Neuronal stem cell (in vitro differentiated cells): ENCODE results near the gene EFCAB11.

Experiments
- DNase-seq: peaks from one replicate; pipeline ENCODE4 v3.0.0-alpha.2; 2013; ENCODE audit warnings: low spot score
- H2AFZ ChIP-seq: one replicate; pipeline ENCODE4 v1.6.1; 2013; ENCODE audit warnings: mild to moderate bottlenecking, low read length, inconsistent platforms
- H2AK5ac ChIP-seq: 2 replicates; pipeline ENCODE4 v1.6.1; 2013; ENCODE audit warnings: low read depth, mild to moderate bottlenecking, inconsistent platforms, low read length, moderate library complexity, mixed read lengths
- H2BK120ac ChIP-seq: 2 replicates; pipeline ENCODE4 v1.6.1; 2013; ENCODE audit warnings: low read depth, mild to moderate bottlenecking, inconsistent platforms, low read length, moderate library complexity, mixed read lengths
- H2BK12ac ChIP-seq: one replicate; pipeline ENCODE4 v1.6.1; 2013; ENCODE audit warnings: low read length, inconsistent platforms
- H2BK15ac ChIP-seq: 2 replicates; pipeline ENCODE4 v1.6.1; 2013; ENCODE audit warnings: mild to moderate bottlenecking, low read length, inconsistent platforms, mixed read lengths
- H2BK5ac ChIP-seq: one replicate; pipeline ENCODE4 v1.6.1; 2013; ENCODE audit warnings: inconsistent platforms, mild to moderate bottlenecking, low read length, moderate library complexity
- H3K14ac ChIP-seq: one replicate; pipeline ENCODE4 v1.6.1; 2013; ENCODE audit warnings: low read length, inconsistent platforms
- H3K18ac ChIP-seq: 2 replicates; pipeline ENCODE4 v1.6.1; 2013; ENCODE audit warnings: low read length, inconsistent platforms
- H3K23ac ChIP-seq: 2 replicates; pipeline ENCODE4 v1.6.1; 2013; ENCODE audit warnings: low read depth, mild to moderate bottlenecking, mixed read lengths, low read length, inconsistent platforms; ENCODE audit not compliant: poor library complexity
- H3K27ac ChIP-seq: replicated peaks from 3 replicates; pipeline ENCODE4 v1.5.1; 2013; ENCODE audit warnings: low read length, inconsistent platforms
- H3K27me3 ChIP-seq, 3 experiments: 2 replicates each; pipeline ENCODE4 v1.6.1; 2013; ENCODE audit warnings: low read length in 3 of 3, mild to moderate bottlenecking in 2 of 3, inconsistent platforms in 1 of 3, low read depth in 1 of 3, mixed read lengths in 1 of 3, moderate library complexity in 1 of 3; ENCODE audit not compliant: control insufficient read depth in 3 of 3, insufficient read depth in 3 of 3
- H3K36me3 ChIP-seq, 2 donors: replicated peaks in 1 of 2; 2 replicates each; pipeline ENCODE4 v1.6.1; 2013; ENCODE audit warnings: low read length in 2 of 2; ENCODE audit not compliant: control insufficient read depth in 2 of 2, insufficient read depth in 2 of 2
- H3K4ac ChIP-seq: 2 replicates; pipeline ENCODE4 v1.6.1; 2013; ENCODE audit warnings: inconsistent platforms, mild to moderate bottlenecking, low read length, moderate library complexity
- H3K4me1 ChIP-seq, 2 donors: 1 replicate in 1 of 2; 2 replicates in 1 of 2; pipeline ENCODE4 v1.6.1; 2013; ENCODE audit warnings: low read length in 2 of 2, low read depth in 1 of 2; ENCODE audit not compliant: control insufficient read depth in 2 of 2, insufficient read depth in 1 of 2
- H3K4me2 ChIP-seq: one replicate; pipeline ENCODE4 v1.6.1; 2013; ENCODE audit warnings: mild to moderate bottlenecking, low read length, inconsistent platforms; ENCODE audit not compliant: insufficient read depth, poor library complexity, severe bottlenecking
- H3K4me3 ChIP-seq, 2 donors: 2 replicates each; pipeline ENCODE4 v1.5.1; 2013; ENCODE audit warnings: low read length in 2 of 2, mild to moderate bottlenecking in 2 of 2, inconsistent platforms in 1 of 2, moderate library complexity in 1 of 2
- H3K79me1 ChIP-seq: one replicate; pipeline ENCODE4 v1.6.1; 2013; ENCODE audit warnings: low read depth, mild to moderate bottlenecking, inconsistent platforms, low read length, moderate library complexity
- H3K9ac ChIP-seq: one replicate; pipeline ENCODE4 v1.6.1; 2013; ENCODE audit warnings: mild to moderate bottlenecking, low read depth, low read length, inconsistent platforms; ENCODE audit not compliant: poor library complexity
- H3K9me3 ChIP-seq, 2 donors: replicated peaks in 1 of 2; 2 replicates each; pipeline versions ENCODE3 to v1.6.1; 2013; ENCODE audit warnings: low read length in 2 of 2, mild to moderate bottlenecking in 2 of 2, inconsistent platforms in 1 of 2, low read depth in 1 of 2, mixed read lengths in 1 of 2, moderate library complexity in 1 of 2; ENCODE audit not compliant: control insufficient read depth in 2 of 2, insufficient read depth in 1 of 2
- H4K8ac ChIP-seq: one replicate; pipeline ENCODE4 v1.6.1; 2013; ENCODE audit warnings: low read depth, mild to moderate bottlenecking, inconsistent platforms, low read length, moderate library complexity
- H4K91ac ChIP-seq: one replicate; pipeline ENCODE4 v1.6.1; 2013; ENCODE audit warnings: low read length, low read depth, mild to moderate bottlenecking, inconsistent platforms; ENCODE audit not compliant: poor library complexity
- WGBS, 2 donors: extraction: QIAGEN DNeasy Blood & Tissue Kit; methylation state at CpG; one replicate each; pipeline ENCODE4 v1.1.7; 2013; ENCODE audit warnings: missing lambda C conversion rate in 2 of 2, mixed read lengths in 1 of 2; ENCODE audit not compliant: insufficient read length in 2 of 2, insufficient replicate concordance in 1 of 2; ENCODE audit errors: extremely low coverage in 2 of 2; 5-methylcytosine and 5-hydroxymethylcytosine counted together

The EFCAB11 gene

DNA sequence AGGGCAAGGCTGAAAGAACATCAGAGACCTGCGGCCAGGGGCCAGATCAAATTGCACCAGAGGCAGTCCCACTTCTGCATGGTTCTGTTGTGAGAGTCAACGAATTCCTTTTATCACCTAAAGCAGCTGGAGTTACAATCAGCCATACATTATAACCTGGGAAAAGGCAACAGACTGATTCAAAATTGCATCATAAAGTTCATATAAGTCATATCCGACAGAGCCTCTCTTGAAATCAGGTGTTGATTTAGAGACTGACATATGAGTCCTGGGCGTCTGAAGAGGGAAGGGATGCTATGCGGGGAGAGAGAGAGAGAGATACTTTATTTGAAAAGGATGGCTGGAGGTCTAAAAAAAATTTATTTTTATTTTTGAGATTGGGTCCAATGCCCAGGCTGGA, 89.4 kb downstream of the EFCAB11 start:
- Histone ChIP-seq H2BK5ac (no peak overlapping the region), H3K4me2 (no peak overlapping the region), H3K27ac (no peak overlapping the region), H4K91ac (no peak overlapping the region), H3K9me3 (peaks cover 0 to 5% of the 10 kb centered on the region in 2 donors), H3K4me3 (no peak overlapping the region), H3K4ac (no peak overlapping the region), H3K23ac (no peak overlapping the region), H2BK12ac (no peak overlapping the region), H3K79me1 (no peaks in the 10 kb centered on the region), H2AFZ (no peak overlapping the region), H3K4me1 (no peaks in the 10 kb centered on the region), H3K18ac (no peak overlapping the region), H2BK15ac (no peak overlapping the region), H3K27me3 (no peaks in the 10 kb centered on the region), H3K9ac (no peak overlapping the region), H3K14ac (no peak overlapping the region), H4K8ac (no peak overlapping the region), H2BK120ac (no peak overlapping the region), H2AK5ac (no peak overlapping the region), H3K36me3 (no peaks in the 10 kb centered on the region)
- WGBS, 2 donors: no CpG with 5 or more reads among the region's 5 CpGs
- no peak for DNase-seq

DNA sequence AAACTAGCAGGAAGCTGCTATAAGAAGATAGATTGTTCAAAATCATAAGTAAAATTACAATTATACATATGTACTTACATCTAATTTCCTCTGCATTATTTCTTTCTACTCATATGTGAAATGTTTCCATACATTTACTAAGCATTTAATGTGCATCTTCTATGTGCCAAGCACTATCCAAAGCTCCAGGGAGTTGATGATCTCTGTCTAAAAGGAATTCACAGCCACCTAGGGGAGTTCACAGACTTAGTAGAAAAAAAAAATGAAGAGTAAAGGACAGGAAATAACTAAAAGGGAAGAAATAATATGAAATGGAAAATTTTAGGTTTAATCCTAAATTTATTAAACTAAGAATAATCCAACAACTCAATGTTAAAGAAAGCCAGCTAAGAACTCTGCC, 91.7 kb downstream of the EFCAB11 start:
- H3K23ac ChIP-seq: no peak overlapping the region
- no peak overlapping the region for H2AK5ac ChIP-seq
- no peak overlapping the region for H3K9ac ChIP-seq
- H3K9me3 ChIP-seq: peaks cover 0 to 5% of the 10 kb centered on the region in 2 donors
- no peak overlapping the region for H3K4me3 ChIP-seq
- no peak overlapping the region for H2BK5ac ChIP-seq
- no peak overlapping the region for H3K27ac ChIP-seq
- no peak overlapping the region for H4K91ac ChIP-seq
- no peaks in the 10 kb centered on the region for H3K27me3 ChIP-seq
- no peak overlapping the region for H4K8ac ChIP-seq
- H3K36me3 ChIP-seq: no peaks in the 10 kb centered on the region
- no peak for DNase-seq
- no peak overlapping the region for H3K4ac ChIP-seq
- no peak overlapping the region for H3K4me2 ChIP-seq
- no peaks in the 10 kb centered on the region for H3K79me1 ChIP-seq
- H2BK120ac ChIP-seq: no peak overlapping the region
- H2BK15ac ChIP-seq: no peak overlapping the region
- no peak overlapping the region for H3K18ac ChIP-seq
- no peaks in the 10 kb centered on the region for H3K4me1 ChIP-seq
- H3K14ac ChIP-seq: no peak overlapping the region
- no peak overlapping the region for H2AFZ ChIP-seq
- H2BK12ac ChIP-seq: no peak overlapping the region

DNA sequence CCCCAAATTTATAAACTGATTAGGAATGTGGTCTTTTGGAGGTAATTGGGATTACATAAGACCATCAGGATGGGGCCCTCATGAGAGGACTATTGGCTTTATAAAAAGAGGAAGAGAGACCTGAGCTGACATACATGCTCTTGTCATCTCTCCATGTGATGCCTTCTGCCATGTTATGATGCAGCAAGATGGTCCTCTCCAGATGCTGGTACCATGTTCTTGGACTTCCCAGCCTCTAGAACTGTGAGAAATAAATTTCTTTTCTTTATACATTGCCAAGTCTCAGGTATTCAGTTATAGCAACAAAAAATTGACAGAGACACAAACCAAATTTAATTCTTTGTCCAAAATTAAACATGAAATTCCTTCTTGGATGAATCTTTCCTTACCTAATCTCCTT, 92.9 kb downstream of the EFCAB11 start:
- H2AK5ac ChIP-seq: no peak overlapping the region
- no peaks in the 10 kb centered on the region for H3K9me3 ChIP-seq
- no peak overlapping the region for H2AFZ ChIP-seq
- no peak overlapping the region for H3K18ac ChIP-seq
- H4K91ac ChIP-seq: no peak overlapping the region
- H2BK15ac ChIP-seq: no peak overlapping the region
- no peaks in the 10 kb centered on the region for H3K27me3 ChIP-seq
- no peak overlapping the region for H3K14ac ChIP-seq
- no peak for DNase-seq
- no peaks in the 10 kb centered on the region for H3K4me1 ChIP-seq
- H3K27ac ChIP-seq: no peak overlapping the region
- no peak overlapping the region for H4K8ac ChIP-seq
- no peak overlapping the region for H2BK120ac ChIP-seq
- H3K36me3 ChIP-seq: no peaks in the 10 kb centered on the region
- H2BK5ac ChIP-seq: no peak overlapping the region
- H3K9ac ChIP-seq: no peak overlapping the region
- H3K4me2 ChIP-seq: no peak overlapping the region
- no peak overlapping the region for H3K4me3 ChIP-seq
- no peak overlapping the region for H3K4ac ChIP-seq
- no peak overlapping the region for H2BK12ac ChIP-seq
- no peaks in the 10 kb centered on the region for H3K79me1 ChIP-seq
- no peak overlapping the region for H3K23ac ChIP-seq

DNA sequence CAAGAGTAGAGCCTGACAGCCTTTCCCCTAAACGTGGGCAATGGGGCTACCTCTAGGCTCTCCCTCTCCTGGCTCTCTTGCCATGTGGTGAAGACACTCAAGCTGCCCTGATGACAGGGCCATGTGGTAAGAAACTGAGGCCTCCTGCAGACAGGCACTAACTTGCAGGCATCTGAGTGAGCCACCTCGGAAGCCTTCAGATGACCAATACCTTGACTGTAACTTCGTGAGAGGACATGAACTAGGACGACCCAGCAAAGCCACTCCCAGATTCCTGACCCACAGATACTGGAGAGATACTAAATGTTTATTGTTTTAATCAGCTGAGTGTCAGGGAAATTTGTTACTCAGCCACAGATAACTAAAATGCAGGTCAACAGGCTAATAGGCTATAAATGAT, 96.4 kb downstream of the EFCAB11 start:
- Histone ChIP-seq H3K23ac (no peak overlapping the region), H2AFZ (no peak overlapping the region), H3K36me3 (no peaks in the 10 kb centered on the region), H3K4me3 (no peak overlapping the region), H3K4me1 (no peaks in the 10 kb centered on the region), H2BK15ac (no peak overlapping the region), H3K14ac (no peak overlapping the region), H3K4ac (no peak overlapping the region), H2BK120ac (no peak overlapping the region), H3K9me3 (no peaks in the 10 kb centered on the region), H3K9ac (no peak overlapping the region), H3K4me2 (no peak overlapping the region), H4K8ac (no peak overlapping the region), H3K27ac (no peak overlapping the region), H3K27me3 (peaks cover 0 to 2% (median 0%) of the 10 kb centered on the region in 3 experiments), H2AK5ac (no peak overlapping the region), H3K79me1 (no peaks in the 10 kb centered on the region), H3K18ac (no peak overlapping the region), H4K91ac (no peak overlapping the region), H2BK12ac (no peak overlapping the region), H2BK5ac (no peak overlapping the region)
- WGBS, 2 donors: no CpG with 5 or more reads among the region's 4 CpGs
- no peak for DNase-seq
